Heart right ventricle (tissue), 16 donors: Measurements from ENCODE around the gene GATA1. TPM values are rescaled to one million over a fixed set of nuclear protein-coding genes. Genes with fewer than 3 reads are reported as not detected.

Experiments
- ATAC-seq, 8 donors: fragments of 200-7000 bp; cut with Tn5 transposase; one replicate each; pipeline ENCODE4 v1.9.1; 2020; ENCODE audit warnings: mild to moderate bottlenecking in 8 of 8, moderate library complexity in 8 of 8, moderate number of reproducible peaks in 1 of 8
- DNase-seq, 2 donors: peaks; one replicate each; pipeline ENCODE4 v3.0.0-alpha.2; 2020
- H3K27ac ChIP-seq, 10 donors: fragments of 200-600 bp; sonication (generic) in 2 of 10; one replicate each; pipeline versions ENCODE4 v1.5.0 to v1.8.0; 2020 to 2022; ENCODE audit warnings: mild to moderate bottlenecking in 3 of 10
- H3K27me3 ChIP-seq, 7 donors: fragments of 200-600 bp; one replicate each; pipeline ENCODE4 v1.8.0; 2021 to 2022; ENCODE audit warnings: mild to moderate bottlenecking in 2 of 7
- H3K36me3 ChIP-seq, 9 donors: fragments of 200-600 bp; sonication (generic) in 1 of 9; one replicate each; pipeline versions ENCODE4 v1.5.0 to v1.8.0; 2020 to 2022; ENCODE audit warnings: mild to moderate bottlenecking in 2 of 9
- H3K4me1 ChIP-seq, 9 donors: fragments of 200-600 bp; sonication (generic) in 1 of 9; one replicate each; pipeline versions ENCODE4 v1.5.0 to v1.8.0; 2020 to 2022; ENCODE audit warnings: mild to moderate bottlenecking in 4 of 9
- H3K4me3 ChIP-seq, 10 donors: fragments of 200-600 bp; sonication (generic) in 2 of 10; one replicate each; pipeline versions ENCODE4 v1.5.0 to v1.8.0; 2020 to 2022; ENCODE audit warnings: mild to moderate bottlenecking in 7 of 10, moderate library complexity in 2 of 10
- H3K9me3 ChIP-seq, 11 donors: fragments of 200-600 bp in 10 of 11; sonication (generic) in 2 of 11; one replicate each; pipeline versions ENCODE4 v1.5.0 to v1.8.0; 2013 to 2022; ENCODE audit warnings: mild to moderate bottlenecking in 2 of 11, control low read depth in 1 of 11, moderate library complexity in 1 of 11
- WGBS, 2 donors: extraction: QIAGEN DNeasy Blood & Tissue Kit; methylation state at CpG; one replicate each; pipeline ENCODE4 v1.1.7; 2013; ENCODE audit warnings: inconsistent platforms in 1 of 2; 5-methylcytosine and 5-hydroxymethylcytosine counted together
- intact Hi-C, 10 donors: fragments of 100-400 bp; cut with DNase I; formaldehyde crosslinking; loops; one replicate each; pipeline versions ENCODE4 v1.11.1 to v1.14.2; 2022
- polyA plus RNA-seq, 2 donors: library from polyadenylated mRNA; stranded (reverse); fragments of 200-250 nt; gene quantifications; one replicate each; pipeline ENCODE4 v1.2.3, GENCODE V29; 2013
- total RNA-seq, 10 donors: library from RNA; stranded (reverse); fragmentation: NEBNext Ultra II Directional in 3 of 10; extraction: Animal tissue kit (Norgen Biotek cat#: 25700) in 3 of 10; gene quantifications; one replicate each; pipeline versions ENCODE4 v1.2.1 to v1.2.4, GENCODE V29; 2021 to 2023
- TF ChIP-seq, protein P1 (sequence below), 9 donors: fragments of 200-600 bp; sonication (generic) in 2 of 9; IDR thresholded peaks; one replicate each; pipeline versions ENCODE4 v1.5.0 to v1.8.0; 2021 to 2022; ENCODE audit warnings: antibody characterized with exemption in 9 of 9, mild to moderate bottlenecking in 5 of 9, moderate library complexity in 1 of 9
- donor health status: Arrhythmogenic right ventricular cardiomyopathy.
- donor health status: ischemic (EF 13 %, LVEDD 7.1; RV severe dilation, severe dysfunction).
- donor health status: healthy with polysubstance abuse.
- donor health status: DM: no; HTN: yes; CAD: no.
- donor health status: DM: no; HTN: no; CAD: no.
- donor health status: ischemic (EF 25% LVEDD 6.9; RV normal size, moderate dysfunction).
- donor health status: ischemic (EF 25% LVEDD 5.7; RV mildly dilated, moderate dysfunction).
- donor health status: healthy.
- donor health status: DM: yes; HTN: yes; CAD: no.
- donor health status: Ischemic cardiomyopathy.
- donor health status: ischemic (EF 35%, LVEDD 5.7; RV mildly dilated, moderate dysfunction).
- donor health status: nonischemic (EF 11% LVEDD 7.7; RV severe dilation, severe dysfunction).
- donor health status: DM: yes; HTN: yes; CAD: no.
- donor health status: PGD.
- donor health status: ischemic (EF 29% LVEDD 5.4; RV normal size, mild dysfunction).
- donor health status: nonischemic (EF 23%, LVEDD 6.1; RV moderate dilation, normal function).

Gene GATA1
- total and polyA plus RNA-seq, 12 donors = 0.07 to 0.25 (median 0.23) TPM; not detected in 9

DNA sequence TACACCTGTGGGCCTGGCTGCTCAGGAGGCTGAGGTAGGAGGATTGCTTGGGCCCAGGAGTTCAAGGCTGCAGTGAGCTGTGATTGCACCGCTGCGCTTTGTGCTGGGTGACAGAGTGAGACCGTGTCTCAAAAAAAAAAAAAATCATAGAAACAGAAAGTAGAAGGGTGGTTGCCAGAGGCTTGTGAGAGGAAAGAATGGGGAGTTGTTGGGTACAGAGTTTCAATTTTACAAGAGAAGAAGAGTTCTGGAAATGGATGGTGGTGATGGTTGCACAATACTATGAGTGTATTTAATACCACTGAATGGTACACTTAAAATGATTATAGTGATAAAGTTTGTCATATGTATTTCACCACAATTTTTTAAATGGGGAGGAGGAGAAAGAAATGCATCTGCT is 35.0 kb upstream of the GATA1 start:
- H3K4me3 ChIP-seq = no peak overlapping the region
- H3K27ac ChIP-seq = no peak overlapping the region
- intact Hi-C loops = no loop called here
- H3K27me3 ChIP-seq = peaks cover 0 to 23% (median 0%) of the 10 kb centered on the region in 7 donors
- ATAC-seq = no peak
- TF ChIP-seq, protein P1, sequence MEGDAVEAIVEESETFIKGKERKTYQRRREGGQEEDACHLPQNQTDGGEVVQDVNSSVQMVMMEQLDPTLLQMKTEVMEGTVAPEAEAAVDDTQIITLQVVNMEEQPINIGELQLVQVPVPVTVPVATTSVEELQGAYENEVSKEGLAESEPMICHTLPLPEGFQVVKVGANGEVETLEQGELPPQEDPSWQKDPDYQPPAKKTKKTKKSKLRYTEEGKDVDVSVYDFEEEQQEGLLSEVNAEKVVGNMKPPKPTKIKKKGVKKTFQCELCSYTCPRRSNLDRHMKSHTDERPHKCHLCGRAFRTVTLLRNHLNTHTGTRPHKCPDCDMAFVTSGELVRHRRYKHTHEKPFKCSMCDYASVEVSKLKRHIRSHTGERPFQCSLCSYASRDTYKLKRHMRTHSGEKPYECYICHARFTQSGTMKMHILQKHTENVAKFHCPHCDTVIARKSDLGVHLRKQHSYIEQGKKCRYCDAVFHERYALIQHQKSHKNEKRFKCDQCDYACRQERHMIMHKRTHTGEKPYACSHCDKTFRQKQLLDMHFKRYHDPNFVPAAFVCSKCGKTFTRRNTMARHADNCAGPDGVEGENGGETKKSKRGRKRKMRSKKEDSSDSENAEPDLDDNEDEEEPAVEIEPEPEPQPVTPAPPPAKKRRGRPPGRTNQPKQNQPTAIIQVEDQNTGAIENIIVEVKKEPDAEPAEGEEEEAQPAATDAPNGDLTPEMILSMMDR (IDR thresholded peaks at IDR 0.05) = no peak
- H3K9me3 ChIP-seq = no peaks in the 10 kb centered on the region
- no peaks in the 10 kb centered on the region for H3K36me3 ChIP-seq
- H3K4me1 ChIP-seq = no peaks in the 10 kb centered on the region
- DNase-seq = no peak
- 84 to 90% methylated on average over 3 of the region's 3 CpGs for WGBS, 2 donors

DNA sequence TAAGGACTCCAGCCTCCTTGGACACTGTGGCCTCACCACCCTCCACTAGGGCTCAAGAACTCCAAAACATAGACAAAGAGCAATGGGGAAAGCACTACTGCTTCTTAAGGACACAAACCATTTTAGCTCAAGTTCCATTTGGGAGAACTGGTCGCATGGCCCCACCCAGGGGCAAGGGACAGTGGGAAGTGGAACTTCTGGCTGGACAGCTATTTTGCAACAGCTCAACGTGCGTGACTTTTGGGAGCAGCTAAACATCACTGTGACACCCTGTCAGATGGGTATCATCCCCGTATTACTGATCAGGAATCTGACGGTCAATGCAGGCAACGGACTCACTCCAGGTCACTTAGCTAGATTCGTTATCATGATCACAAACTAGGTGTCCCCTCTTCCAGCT is 33.9 kb upstream of the GATA1 start:
- DNase-seq (no peak), ATAC-seq (no peak)
- peaks cover 0 to 23% (median 0%) of the 10 kb centered on the region in 7 donors for H3K27me3 ChIP-seq
- H3K4me3 ChIP-seq = no peak overlapping the region
- H3K27ac ChIP-seq = no peak overlapping the region
- intact Hi-C loops = no loop called here
- no peaks in the 10 kb centered on the region for H3K4me1 ChIP-seq
- H3K36me3 ChIP-seq = no peaks in the 10 kb centered on the region
- no peaks in the 10 kb centered on the region for H3K9me3 ChIP-seq
- WGBS, 2 donors = 74 to 80% methylated on average over 7 of the region's 7 CpGs
- TF ChIP-seq, protein P1 (IDR thresholded peaks at IDR 0.05) = no peak

DNA sequence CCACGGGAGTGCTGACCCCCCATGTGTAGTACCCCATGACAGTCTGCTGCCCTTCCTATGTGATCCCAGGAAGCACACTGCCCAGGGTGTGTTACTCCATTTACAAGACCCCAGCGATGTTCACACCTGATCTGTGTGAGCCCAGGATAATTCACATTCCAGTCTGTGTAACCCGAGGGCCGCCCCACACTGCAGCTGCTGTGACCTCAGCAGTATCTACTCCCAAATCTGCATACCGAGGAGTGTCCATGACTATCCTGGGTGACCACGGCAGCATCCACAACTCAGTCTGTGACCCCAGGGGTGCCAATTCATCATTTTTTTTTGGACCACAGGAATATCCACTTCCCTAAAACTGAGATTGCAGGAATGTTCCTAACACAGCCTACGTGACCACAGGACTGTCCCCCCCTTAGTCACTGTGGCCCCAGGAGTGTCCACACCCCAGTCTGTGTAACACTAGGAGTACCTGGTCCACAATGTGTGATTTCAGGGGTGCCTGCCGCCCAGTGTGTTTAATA is 32.6 kb upstream of the GATA1 start:
- Histone ChIP-seq H3K9me3 (no peaks in the 10 kb centered on the region), H3K27ac (no peak overlapping the region), H3K27me3 (peaks cover 0 to 17% (median 0%) of the 10 kb centered on the region in 7 donors), H3K36me3 (no peaks in the 10 kb centered on the region), H3K4me1 (no peaks in the 10 kb centered on the region), H3K4me3 (no peak overlapping the region)
- DNase-seq = no peak
- intact Hi-C loops = no loop called here
- WGBS, 2 donors = 63 to 67% methylated on average over 8 of the region's 8 CpGs
- no peak for ATAC-seq
- TF ChIP-seq, protein P1 (IDR thresholded peaks at IDR 0.05) = no peak

DNA sequence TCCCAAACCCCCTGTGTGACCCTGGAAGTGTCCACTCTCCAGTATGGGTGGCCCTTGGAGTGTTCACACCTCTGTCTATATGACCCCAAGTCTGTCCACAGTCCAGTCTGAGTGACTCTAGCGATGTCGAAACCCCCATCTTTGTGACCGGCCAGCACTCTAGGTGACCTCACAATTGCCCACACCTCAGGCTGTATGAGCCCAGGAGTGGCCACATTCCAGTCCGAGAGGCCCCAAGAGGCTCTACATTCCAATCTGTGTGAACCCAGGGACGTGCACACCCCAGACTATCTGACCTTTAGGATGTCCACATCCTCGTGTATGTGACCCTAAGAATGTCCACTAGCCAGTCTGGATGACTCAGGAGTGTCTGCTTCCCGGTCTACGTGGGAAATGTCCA is 32.2 kb upstream of the GATA1 start:
- TF ChIP-seq, protein P1 (IDR thresholded peaks at IDR 0.05) = no peak
- no peaks in the 10 kb centered on the region for H3K36me3 ChIP-seq
- WGBS, 2 donors = 60 to 63% methylated on average over 8 of the region's 8 CpGs

More for the DNA sequence above, 32.2 kb upstream of the GATA1 start:
- no peak overlapping the region for H3K4me3 ChIP-seq
- ATAC-seq = no peak
- intact Hi-C loops = no loop called here
- DNase-seq = no peak
- H3K4me1 ChIP-seq = no peaks in the 10 kb centered on the region
- H3K27me3 ChIP-seq = peaks cover 0 to 17% (median 0%) of the 10 kb centered on the region in 7 donors
- no peaks in the 10 kb centered on the region for H3K9me3 ChIP-seq
- H3K27ac ChIP-seq = no peak overlapping the region
